Measurements from ENCODE around the gene GTF3C2. TPM values are rescaled to one million over a fixed set of nuclear protein-coding genes. Genes with fewer than 3 reads are reported as not detected.

GTF3C2 gene
- total RNA-seq, 1 donor from 2014 or later, result 83.8 TPM

DNA sequence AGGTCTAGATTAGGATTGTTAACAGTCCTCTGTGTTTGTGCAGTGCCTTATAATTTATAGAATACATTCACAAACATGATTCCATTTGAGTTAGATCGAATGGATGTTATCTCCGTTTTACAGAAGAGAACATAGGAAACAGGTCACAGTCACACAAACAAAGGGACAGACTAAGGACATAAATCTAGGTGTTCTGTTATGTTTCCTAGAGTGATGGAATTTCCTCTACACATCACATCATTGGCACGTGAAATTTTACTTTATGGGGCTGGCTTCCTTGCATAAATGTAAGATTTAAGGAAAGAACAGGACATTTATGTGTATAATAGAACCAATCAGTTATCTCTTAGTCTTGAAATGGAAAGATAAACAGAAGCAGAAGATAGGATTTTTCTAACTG is 68.0 kb downstream of the GTF3C2 start:
- Mint-ChIP-seq H3K4me1 (no peaks in the 10 kb centered on the region), H3K9me3 (no peaks in the 10 kb centered on the region), H3K36me3 (ENCODE audit: low read depth) (no peaks in the 10 kb centered on the region), H3K27ac (no peak overlapping the region), H3K4me3 (no peak overlapping the region), H3K27me3 (peaks cover 43% of the 10 kb centered on the region)
- no peak for DNase-seq
- intact Hi-C loops (cut with micrococcal nuclease), result no loop called here

DNA sequence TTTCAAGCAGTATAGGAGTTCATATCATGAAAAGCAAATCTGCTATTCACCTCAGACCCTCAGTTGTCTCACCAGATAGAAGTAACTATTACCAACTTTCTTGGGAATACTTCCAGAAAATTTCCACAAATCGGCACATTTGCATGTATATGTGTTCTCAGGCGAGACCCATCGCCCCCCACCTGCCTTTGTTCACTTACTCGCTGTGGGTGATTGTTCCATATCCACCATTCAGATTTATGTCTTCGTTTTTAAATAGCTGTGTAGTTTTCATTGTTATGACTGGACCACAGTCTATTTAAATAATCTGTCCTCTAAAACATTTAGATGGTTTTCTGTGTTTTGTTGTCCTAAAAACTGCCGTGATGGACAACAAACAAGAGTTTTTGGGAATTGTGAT is 71.1 kb downstream of the GTF3C2 start:
- Mint-ChIP-seq H3K4me1 (no peaks in the 10 kb centered on the region), H3K9me3 (no peaks in the 10 kb centered on the region), H3K27ac (no peak overlapping the region), H3K4me3 (no peak overlapping the region), H3K27me3 (peaks cover 32% of the 10 kb centered on the region), H3K36me3 (ENCODE audit: low read depth) (no peaks in the 10 kb centered on the region)
- intact Hi-C loops (cut with micrococcal nuclease), result no loop called here
- no peak for DNase-seq

GRCh38 chr2:27284996-27285395 is 71.6 kb downstream of the GTF3C2 start:
- Mint-ChIP-seq H3K36me3 (ENCODE audit: low read depth) (no peaks in the 10 kb centered on the region), H3K27ac (no peak overlapping the region), H3K4me1 (peaks cover under 1% of the 10 kb centered on the region), H3K27me3 (peaks cover 32% of the 10 kb centered on the region), H3K4me3 (no peak overlapping the region), H3K9me3 (no peaks in the 10 kb centered on the region)
- no peak for DNase-seq
- intact Hi-C loops (cut with micrococcal nuclease), result loop anchor here (5.0 kb wide), 1 partner anchor 323 kb away; no protein-coding TSS in a partner anchor

- Mint-ChIP-seq H3K27ac (no peak overlapping the region), H3K27me3 (peaks cover 27% of the 10 kb centered on the region)
- intact Hi-C loops (cut with micrococcal nuclease), result loop anchor here (5.0 kb wide), 1 partner anchor 321 kb away; no protein-coding TSS in a partner anchor
These were observed 73.7 kb downstream of the GTF3C2 start for GRCh38 chr2:27282892-27283291.

GRCh38 chr2:27281855-27282559 is 74.6 kb downstream of the GTF3C2 start, which contains the start of gene TRIM54:
TSS of gene TRIM54 (plus strand) at chr2:27282429. CDS start at chr2:27282732, 303 bp downstream.
- no peaks in the 10 kb centered on the region for H3K36me3 Mint-ChIP-seq (ENCODE audit: low read depth)
- H3K4me1 Mint-ChIP-seq, result peaks cover 4% of the 10 kb centered on the region
- H3K4me3 Mint-ChIP-seq, result no peak within 1 kb of the TSS
- DNase-seq, result no peak
- intact Hi-C loops (cut with micrococcal nuclease), result loop anchor here (2.0 to 5.0 kb wide), 2 partner anchors 17 to 320 kb away; no protein-coding TSS in a partner anchor
- H3K9me3 Mint-ChIP-seq, result no peaks in the 10 kb centered on the region
- no peak within 1 kb of the TSS for H3K27ac Mint-ChIP-seq
- H3K27me3 Mint-ChIP-seq, result peaks cover 26% of the 10 kb centered on the region

More at GRCh38 chr2:27282892-27283291, 73.7 kb downstream of the GTF3C2 start:
- Mint-ChIP-seq H3K4me1 (peaks cover 4% of the 10 kb centered on the region), H3K36me3 (ENCODE audit: low read depth) (no peaks in the 10 kb centered on the region), H3K4me3 (no peak overlapping the region), H3K9me3 (no peaks in the 10 kb centered on the region)
- no peak for DNase-seq

- no peak overlapping the region for H3K27ac Mint-ChIP-seq
- DNase-seq, result no peak
These were observed 75.1 kb downstream of the GTF3C2 start for GRCh38 chr2:27281442-27281841.

GRCh38 chr2:27280826-27281225 is 75.7 kb downstream of the GTF3C2 start:
- Mint-ChIP-seq H3K27ac (no peak overlapping the region), H3K4me3 (no peak overlapping the region), H3K27me3 (peaks cover 19% of the 10 kb centered on the region), H3K4me1 (peaks cover 4% of the 10 kb centered on the region), H3K9me3 (no peaks in the 10 kb centered on the region), H3K36me3 (ENCODE audit: low read depth) (no peaks in the 10 kb centered on the region)
- intact Hi-C loops (cut with micrococcal nuclease), result loop anchor here (1.0 to 5.0 kb wide), 4 partner anchors 16 to 319 kb away; no protein-coding TSS in a partner anchor
- DNase-seq, result no peak

More at GRCh38 chr2:27281442-27281841, 75.1 kb downstream of the GTF3C2 start:
- Mint-ChIP-seq H3K9me3 (no peaks in the 10 kb centered on the region), H3K4me3 (no peak overlapping the region), H3K36me3 (ENCODE audit: low read depth) (no peaks in the 10 kb centered on the region), H3K27me3 (peaks cover 21% of the 10 kb centered on the region), H3K4me1 (peaks cover 4% of the 10 kb centered on the region)
- intact Hi-C loops (cut with micrococcal nuclease), result loop anchor here (2.0 to 5.0 kb wide), 2 partner anchors 17 to 319 kb away; no protein-coding TSS in a partner anchor

GRCh38 chr2:27278010-27278409 is 78.6 kb downstream of the GTF3C2 start:
- H3K9me3 Mint-ChIP-seq, result no peaks in the 10 kb centered on the region
- peaks cover 15% of the 10 kb centered on the region for H3K27me3 Mint-ChIP-seq

More at GRCh38 chr2:27278010-27278409, 78.6 kb downstream of the GTF3C2 start:
- H3K4me1 Mint-ChIP-seq, result peaks cover 4% of the 10 kb centered on the region
- no peak overlapping the region for H3K4me3 Mint-ChIP-seq
- H3K36me3 Mint-ChIP-seq (ENCODE audit: low read depth), result no peaks in the 10 kb centered on the region
- no peak overlapping the region for H3K27ac Mint-ChIP-seq
- intact Hi-C loops (cut with micrococcal nuclease), result no loop called here
- DNase-seq, result no peak

Other genes with a start within 250 kb of the GTF3C2 start
- 14.4 and 15.1 TPM in 2 replicates for gene CGREF1, start 237.6 kb downstream of the GTF3C2 start, total RNA-seq
- gene ABHD1, start 232.9 kb downstream of the GTF3C2 start, total RNA-seq, result 0.23 and 0.28 TPM in 2 replicates
- gene PREB, start 222.1 kb downstream of the GTF3C2 start, total RNA-seq, result 85.4 and 88.3 TPM in 2 replicates
- gene PRR30, start 217.4 kb downstream of the GTF3C2 start, total RNA-seq, result not detected in 2 replicates
- gene TCF23, start 207.8 kb downstream of the GTF3C2 start, total RNA-seq, result not detected in 2 replicates
- 109 and 120 TPM in 2 replicates for gene ATRAID, start 144.7 kb downstream of the GTF3C2 start, total RNA-seq
- gene SLC5A6, start 144.5 kb downstream of the GTF3C2 start, total RNA-seq, result 87.1 and 97.9 TPM in 2 replicates
- gene CAD, start 139.4 kb downstream of the GTF3C2 start, total RNA-seq, result 144 and 159 TPM in 2 replicates
- 1.4 and 2.2 TPM in 2 replicates for gene SLC30A3, start 93.7 kb downstream of the GTF3C2 start, total RNA-seq
- gene DNAJC5G, start 81.3 kb downstream of the GTF3C2 start, total RNA-seq, result not detected in 2 replicates
- gene TRIM54, start 74.3 kb downstream of the GTF3C2 start, total RNA-seq, result 0.33 and 0.47 TPM in 2 replicates
- gene UCN, start 48.3 kb downstream of the GTF3C2 start, total RNA-seq, result 1.9 and 2.7 TPM in 2 replicates
- gene MPV17, start 33.7 kb downstream of the GTF3C2 start, total RNA-seq, result 86.8 and 89.1 TPM in 2 replicates
- 51.2 and 52.0 TPM in 2 replicates for gene EIF2B4, start 13.6 kb upstream of the GTF3C2 start, total RNA-seq
- 120 and 128 TPM in 2 replicates for gene SNX17, start 13.9 kb upstream of the GTF3C2 start, total RNA-seq
- gene ZNF513, start 24.0 kb upstream of the GTF3C2 start, total RNA-seq, result 11.1 and 13.5 TPM in 2 replicates
- gene PPM1G, start 52.8 kb upstream of the GTF3C2 start, total RNA-seq, result 165 and 167 TPM in 2 replicates
- gene NRBP1, start 71.9 kb upstream of the GTF3C2 start, total RNA-seq, result 93.9 and 94.7 TPM in 2 replicates
- 4.6 and 5.2 TPM in 2 replicates for gene KRTCAP3, start 85.6 kb upstream of the GTF3C2 start, total RNA-seq
- 12.4 and 12.9 TPM in 2 replicates for gene IFT172, start 133.0 kb upstream of the GTF3C2 start, total RNA-seq
- not detected in 2 replicates for gene FNDC4, start 138.4 kb upstream of the GTF3C2 start, total RNA-seq
- not detected in 2 replicates for gene GCKR, start 140.1 kb upstream of the GTF3C2 start, total RNA-seq
- 29.0 and 32.7 TPM in 2 replicates for gene ZNF512, start 226.3 kb upstream of the GTF3C2 start, total RNA-seq

Data from activated CD4-positive, alpha-beta T cell treated with anti-CD3 and anti-CD28 coated beads, Interleukin-2, amount 10 ng/mL, durations not matched to agents 24 days and 14 days (primary cell).